HEK293 (cell line): ENCODE data around the gene RPS29.

ENCODE experiments used
- CTCF ChIA-PET: fragments of 350-600 bp; formaldehyde crosslinking; extraction: SDS; loops from one replicate; lab custom pipeline; 2021; ENCODE audit warnings: antibody characterized with exemption; lab: Yijun Ruan, JAX
- POLR2A ChIA-PET: fragments of 300-600 bp; formaldehyde crosslinking; extraction: SDS; loops from one replicate; lab custom pipeline; 2020; ENCODE audit warnings: antibody characterized with exemption, inconsistent platforms; lab: Yijun Ruan, JAX
- H3K27ac ChIP-seq: fragments of 200-500 bp; sonication (Bioruptor generic); 2 replicates; pipeline ENCODE4 v1.5.1; 2014; ENCODE audit warnings: low read depth, low read length, control low read depth, inconsistent platforms; ENCODE audit errors: extremely low read depth
- H3K36me3 ChIP-seq, 2 experiments: fragments of 200-500 bp in 1 of 2; sonication (Bioruptor generic) in 1 of 2; 1 replicate in 1 of 2; 2 replicates in 1 of 2; pipeline ENCODE4 v1.5.1; 2014 to 2017; ENCODE audit warnings: inconsistent platforms in 2 of 2, low read length in 2 of 2; ENCODE audit not compliant: control insufficient read depth in 2 of 2, insufficient read depth in 1 of 2
- H3K4me1 ChIP-seq: fragments of 200-500 bp; sonication (Bioruptor generic); 2 replicates; pipeline ENCODE4 v1.5.1; 2014; ENCODE audit warnings: mild to moderate bottlenecking, low read length, inconsistent platforms; ENCODE audit not compliant: control insufficient read depth, insufficient read depth
- H3K4me3 ChIP-seq: 2 replicates; pipeline ENCODE4 v1.5.1; 2011; ENCODE audit warnings: low read depth, mild to moderate bottlenecking, control low read depth, low read length, moderate library complexity
- H3K9me3 ChIP-seq: fragments of 200-500 bp; sonication (Bioruptor generic); 2 replicates; pipeline ENCODE4 v1.5.1; 2014; ENCODE audit warnings: low read depth, low read length, inconsistent platforms; ENCODE audit not compliant: control insufficient read depth, insufficient read depth
- EGR2 ChIP-seq: fragments of 450-650 bp; formaldehyde crosslinking; IDR thresholded peaks from 2 replicates; pipeline ENCODE4 v1.5.1; 2016; ENCODE audit warnings: low read depth, missing biosample characterization, missing genetic modification characterization
- GLIS1 ChIP-seq: fragments of 450-650 bp; formaldehyde crosslinking; IDR thresholded peaks from 2 replicates; pipeline ENCODE4 v1.5.1; 2016; ENCODE audit warnings: missing biosample characterization, missing genetic modification characterization
- HOXD13 ChIP-seq: sonication (generic); formaldehyde crosslinking; IDR thresholded peaks from 2 replicates; pipeline ENCODE4 v1.8.0; 2022; ENCODE audit warnings: missing genetic modification reagents, borderline replicate concordance
- KLF8 ChIP-seq: fragments of 450-650 bp; formaldehyde crosslinking; IDR thresholded peaks from 2 replicates; pipeline ENCODE4 v1.5.1; 2016; ENCODE audit warnings: missing biosample characterization, missing genetic modification characterization
- PRDM10 ChIP-seq: fragments of 450-650 bp; formaldehyde crosslinking; IDR thresholded peaks from 2 replicates; pipeline ENCODE4 v1.5.1; 2016; ENCODE audit warnings: missing biosample characterization, missing genetic modification characterization
- REPIN1 ChIP-seq: fragments of 450-650 bp; formaldehyde crosslinking; IDR thresholded peaks from 2 replicates; pipeline ENCODE4 v1.5.1; 2017; ENCODE audit warnings: missing biosample characterization, missing genetic modification characterization, low read depth
- SCRT2 ChIP-seq: fragments of 450-650 bp; formaldehyde crosslinking; IDR thresholded peaks from 2 replicates; pipeline ENCODE4 v1.5.1; 2016; ENCODE audit warnings: missing biosample characterization, missing genetic modification characterization
- SETDB1 ChIP-seq: IDR thresholded peaks from one replicate; pipeline ENCODE4 v1.6.1; 2017; ENCODE audit warnings: mild to moderate bottlenecking, low read length, moderate library complexity, mixed read lengths; ENCODE audit not compliant: insufficient read length
- YY1 ChIP-seq: fragments of 450-650 bp; formaldehyde crosslinking; IDR thresholded peaks from 2 replicates; pipeline ENCODE4 v1.5.1; 2018; ENCODE audit warnings: missing biosample characterization, missing genetic modification characterization
- ZBTB20 ChIP-seq: fragments of 450-650 bp; formaldehyde crosslinking; IDR thresholded peaks from 2 replicates; pipeline ENCODE4 v1.5.1; 2016; ENCODE audit warnings: missing biosample characterization, missing genetic modification characterization
- ZBTB21 ChIP-seq: fragments of 450-650 bp; formaldehyde crosslinking; IDR thresholded peaks from 2 replicates; pipeline ENCODE4 v1.5.1; 2017; ENCODE audit warnings: missing biosample characterization, missing genetic modification characterization
- ZNF155 ChIP-seq: fragments of 450-650 bp; formaldehyde crosslinking; IDR thresholded peaks from 2 replicates; pipeline ENCODE4 v1.5.1; 2016; ENCODE audit warnings: missing biosample characterization, missing genetic modification characterization
- ZNF174 ChIP-seq: fragments of 450-650 bp; formaldehyde crosslinking; IDR thresholded peaks from 2 replicates; pipeline ENCODE4 v1.5.0; 2017; ENCODE audit warnings: missing biosample characterization, mild to moderate bottlenecking, missing genetic modification characterization
- ZNF324 ChIP-seq: fragments of 450-650 bp; formaldehyde crosslinking; IDR thresholded peaks from 2 replicates; pipeline ENCODE4 v1.5.1; 2016; ENCODE audit warnings: missing biosample characterization, missing genetic modification characterization
- ZNF335 ChIP-seq: fragments of 450-650 bp; formaldehyde crosslinking; conservative IDR thresholded peaks from 2 replicates; pipeline ENCODE4 v1.5.1; 2016; ENCODE audit warnings: missing biosample characterization, missing genetic modification characterization
- ZNF341 ChIP-seq: fragments of 450-650 bp; formaldehyde crosslinking; IDR thresholded peaks from 2 replicates; pipeline ENCODE4; 2016; ENCODE audit warnings: low read depth, missing biosample characterization, missing genetic modification characterization
- ZNF530 ChIP-seq: fragments of 450-650 bp; formaldehyde crosslinking; IDR thresholded peaks from 2 replicates; pipeline ENCODE4 v1.5.1; 2016; ENCODE audit warnings: low read depth, missing biosample characterization, missing genetic modification characterization
- ZNF561 ChIP-seq: fragments of 450-650 bp; IDR thresholded peaks from 2 replicates; pipeline ENCODE4 v1.5.1; 2018; ENCODE audit warnings: missing biosample characterization, missing genetic modification characterization, borderline replicate concordance
- ZNF639 ChIP-seq: fragments of 450-650 bp; formaldehyde crosslinking; IDR thresholded peaks from 2 replicates; pipeline ENCODE4 v1.5.1; 2016; ENCODE audit warnings: missing biosample characterization, missing genetic modification characterization
- ZNF658 ChIP-seq: fragments of 450-650 bp; formaldehyde crosslinking; IDR thresholded peaks from 2 replicates; pipeline ENCODE4; 2016; ENCODE audit warnings: missing biosample characterization, missing genetic modification characterization
- ZNF707 ChIP-seq: fragments of 450-650 bp; formaldehyde crosslinking; IDR thresholded peaks from 2 replicates; pipeline ENCODE4 v1.5.1; 2016; ENCODE audit warnings: missing biosample characterization, missing genetic modification characterization
- ZNF776 ChIP-seq: fragments of 450-650 bp; formaldehyde crosslinking; IDR thresholded peaks from 2 replicates; pipeline ENCODE4 v1.5.0; 2017; ENCODE audit warnings: missing biosample characterization, missing genetic modification characterization, borderline replicate concordance
- TF ChIP-seq, protein P1 (sequence below): fragments of 450-650 bp; formaldehyde crosslinking; IDR thresholded peaks from 2 replicates; pipeline ENCODE4 v1.5.1; 2017; ENCODE audit warnings: missing biosample characterization, missing genetic modification characterization
- TF ChIP-seq, protein P2 (sequence below): fragments of 450-650 bp; formaldehyde crosslinking; IDR thresholded peaks from 2 replicates; pipeline ENCODE4 v1.5.1; 2016; ENCODE audit warnings: missing biosample characterization, missing genetic modification characterization
- TF ChIP-seq, protein P3 (sequence below): fragments of 450-650 bp; formaldehyde crosslinking; IDR thresholded peaks from 2 replicates; pipeline ENCODE4 v1.5.1; 2017; ENCODE audit warnings: missing biosample characterization, missing genetic modification characterization

Gene RPS29

DNA sequence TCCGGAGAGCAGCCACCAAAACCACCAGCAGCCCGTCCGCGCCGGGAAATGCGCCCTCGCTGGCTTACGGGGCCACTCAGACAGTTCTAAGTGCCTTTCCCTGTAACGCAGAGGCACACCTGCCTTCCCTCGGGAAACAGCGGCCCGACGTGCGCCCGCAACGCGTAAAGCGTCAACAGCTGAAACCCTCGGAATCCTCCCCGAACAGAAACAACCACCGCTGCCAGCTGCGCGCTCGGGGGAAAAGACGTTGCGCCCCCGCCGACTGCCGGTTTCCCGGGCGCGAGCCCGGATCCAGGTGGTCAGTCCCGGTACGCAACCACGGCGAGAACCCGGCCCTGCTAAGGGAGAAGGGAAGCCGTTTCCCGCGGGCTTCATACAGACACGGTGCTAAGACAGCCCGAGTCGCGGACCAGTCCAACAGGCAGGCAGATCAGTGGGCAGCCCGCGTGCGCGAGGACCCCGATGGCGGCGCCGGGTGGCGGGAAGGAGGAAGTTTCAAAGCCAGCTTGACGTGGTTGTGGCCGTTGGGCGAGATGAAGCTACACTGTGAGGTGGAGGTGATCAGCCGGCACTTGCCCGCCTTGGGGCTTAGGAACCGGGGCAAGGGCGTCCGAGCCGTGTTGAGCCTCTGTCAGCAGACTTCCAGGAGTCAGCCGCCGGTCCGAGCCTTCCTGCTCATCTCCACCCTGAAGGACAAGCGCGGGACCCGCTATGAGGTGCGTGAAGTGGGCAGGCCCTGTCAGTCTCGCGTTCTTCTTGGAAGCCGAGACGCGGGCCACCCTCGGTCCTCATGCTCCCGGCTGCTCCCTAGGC lies 12.5 kb upstream of the RPS29 start, which contains the start of gene LRR1 (continued):
- peak; percentile 51; the same call in 1 of the 2 replicates for TF ChIP-seq ZBTB21 (tag by site-specific recombination)
- no peak for TF ChIP-seq ZNF658 (tag by site-specific recombination)
- 0 out of 2 replicates have a peak, but pooled peaks have one; percentile 15 for TF ChIP-seq REPIN1
- TF ChIP-seq ZNF155, result no peak
- TF ChIP-seq, protein P1, sequence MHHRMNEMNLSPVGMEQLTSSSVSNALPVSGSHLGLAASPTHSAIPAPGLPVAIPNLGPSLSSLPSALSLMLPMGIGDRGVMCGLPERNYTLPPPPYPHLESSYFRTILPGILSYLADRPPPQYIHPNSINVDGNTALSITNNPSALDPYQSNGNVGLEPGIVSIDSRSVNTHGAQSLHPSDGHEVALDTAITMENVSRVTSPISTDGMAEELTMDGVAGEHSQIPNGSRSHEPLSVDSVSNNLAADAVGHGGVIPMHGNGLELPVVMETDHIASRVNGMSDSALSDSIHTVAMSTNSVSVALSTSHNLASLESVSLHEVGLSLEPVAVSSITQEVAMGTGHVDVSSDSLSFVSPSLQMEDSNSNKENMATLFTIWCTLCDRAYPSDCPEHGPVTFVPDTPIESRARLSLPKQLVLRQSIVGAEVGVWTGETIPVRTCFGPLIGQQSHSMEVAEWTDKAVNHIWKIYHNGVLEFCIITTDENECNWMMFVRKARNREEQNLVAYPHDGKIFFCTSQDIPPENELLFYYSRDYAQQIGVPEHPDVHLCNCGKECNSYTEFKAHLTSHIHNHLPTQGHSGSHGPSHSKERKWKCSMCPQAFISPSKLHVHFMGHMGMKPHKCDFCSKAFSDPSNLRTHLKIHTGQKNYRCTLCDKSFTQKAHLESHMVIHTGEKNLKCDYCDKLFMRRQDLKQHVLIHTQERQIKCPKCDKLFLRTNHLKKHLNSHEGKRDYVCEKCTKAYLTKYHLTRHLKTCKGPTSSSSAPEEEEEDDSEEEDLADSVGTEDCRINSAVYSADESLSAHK (tag by site-specific recombination), result peak; percentile 78
- TF ChIP-seq, protein P2, sequence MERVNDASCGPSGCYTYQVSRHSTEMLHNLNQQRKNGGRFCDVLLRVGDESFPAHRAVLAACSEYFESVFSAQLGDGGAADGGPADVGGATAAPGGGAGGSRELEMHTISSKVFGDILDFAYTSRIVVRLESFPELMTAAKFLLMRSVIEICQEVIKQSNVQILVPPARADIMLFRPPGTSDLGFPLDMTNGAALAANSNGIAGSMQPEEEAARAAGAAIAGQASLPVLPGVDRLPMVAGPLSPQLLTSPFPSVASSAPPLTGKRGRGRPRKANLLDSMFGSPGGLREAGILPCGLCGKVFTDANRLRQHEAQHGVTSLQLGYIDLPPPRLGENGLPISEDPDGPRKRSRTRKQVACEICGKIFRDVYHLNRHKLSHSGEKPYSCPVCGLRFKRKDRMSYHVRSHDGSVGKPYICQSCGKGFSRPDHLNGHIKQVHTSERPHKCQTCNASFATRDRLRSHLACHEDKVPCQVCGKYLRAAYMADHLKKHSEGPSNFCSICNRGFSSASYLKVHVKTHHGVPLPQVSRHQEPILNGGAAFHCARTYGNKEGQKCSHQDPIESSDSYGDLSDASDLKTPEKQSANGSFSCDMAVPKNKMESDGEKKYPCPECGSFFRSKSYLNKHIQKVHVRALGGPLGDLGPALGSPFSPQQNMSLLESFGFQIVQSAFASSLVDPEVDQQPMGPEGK (tag by site-specific recombination), result no peak; the same call in 1 of the 2 replicates
- peak; percentile 70; the same call in 1 of the 2 replicates for TF ChIP-seq ZNF324 (tag by site-specific recombination)
- TF ChIP-seq YY1 (tag by site-specific recombination), result peak; percentile 90
- peak; percentile 54 for TF ChIP-seq ZNF341
- no peak for TF ChIP-seq ZNF561
- no peak for TF ChIP-seq ZNF530 (tag by site-specific recombination)
- TF ChIP-seq SCRT2, result peak; percentile 80
- TF ChIP-seq KLF8 (tag by site-specific recombination), result peak; percentile 29; the same call in 1 of the 2 replicates
- TF ChIP-seq ZNF707 (tag by site-specific recombination), result no peak
- TF ChIP-seq PRDM10 (tag by site-specific recombination), result peak; percentile 61
- no peak for TF ChIP-seq SETDB1

GRCh38 chr14:49598189-49598484 lies 12.0 kb upstream of the RPS29 start:
- no peaks in the 10 kb centered on the region for H3K9me3 ChIP-seq
- CTCF ChIA-PET, result no interaction called here
- H3K4me3 ChIP-seq, result peak overlapping the region; percentile 87
- H3K36me3 ChIP-seq, result peaks cover 12 to 18% of the 10 kb centered on the region in 2 experiments; a peak in 2 of 3 replicates
- POLR2A ChIA-PET, result interaction anchor here (0.8 to 4.3 kb wide), 5 partner anchors 8 to 169 kb away, joined by 3 to 33 read pairs (median 16); partner anchors contain the start of genes DNAAF2, KLHDC2, MGAT2 and RPL36AL
- H3K27ac ChIP-seq, result peak overlapping the region; percentile 98
- H3K4me1 ChIP-seq, result peaks cover 13% of the 10 kb centered on the region
- TF ChIP-seq ZNF639 (tag by site-specific recombination) (no peak), HOXD13 (CRISPR knock-in tag) (no peak), ZBTB20 (tag by site-specific recombination) (no peak), ZNF174 (tag by site-specific recombination) (no peak), ZNF335 (tag by site-specific recombination) (no peak), EGR2 (no peak), GLIS1 (no peak), ZNF776 (tag by site-specific recombination) (no peak)
- TF ChIP-seq, protein P3, sequence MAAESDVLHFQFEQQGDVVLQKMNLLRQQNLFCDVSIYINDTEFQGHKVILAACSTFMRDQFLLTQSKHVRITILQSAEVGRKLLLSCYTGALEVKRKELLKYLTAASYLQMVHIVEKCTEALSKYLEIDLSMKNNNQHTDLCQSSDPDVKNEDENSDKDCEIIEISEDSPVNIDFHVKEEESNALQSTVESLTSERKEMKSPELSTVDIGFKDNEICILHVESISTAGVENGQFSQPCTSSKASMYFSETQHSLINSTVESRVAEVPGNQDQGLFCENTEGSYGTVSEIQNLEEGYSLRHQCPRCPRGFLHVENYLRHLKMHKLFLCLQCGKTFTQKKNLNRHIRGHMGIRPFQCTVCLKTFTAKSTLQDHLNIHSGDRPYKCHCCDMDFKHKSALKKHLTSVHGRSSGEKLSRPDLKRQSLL, result no peak
